ENCODE measurements around the gene GBGT1. TPM values are rescaled to one million over a fixed set of nuclear protein-coding genes. Genes with fewer than 3 reads are reported as not detected.

GBGT1 gene
- total and polyA plus RNA-seq, 9 of the 15 experiments (the other 6 are each of a cell fraction or from before 2014, with no cell fraction given), result 0.55 to 25.8 (median 13.7) TPM

GRCh38 chr9:133163504-133164172, at the start of gene GBGT1 (continued):
- peak; percentile 39; the same call in 1 of the 2 replicates for TF ChIP-seq RB1 (IDR thresholded peaks at IDR 0.05; ENCODE audit: low read depth)
- no peak for TF ChIP-seq ZNF175 (CRISPR knock-in tag; IDR thresholded peaks at IDR 0.05; ENCODE audit: low read depth)
- TF ChIP-seq ZNF197 (CRISPR knock-in tag; IDR thresholded peaks at IDR 0.05; ENCODE audit: low read depth), result no peak
- TF ChIP-seq ZBTB17 (CRISPR knock-in tag; IDR thresholded peaks at IDR 0.05), result no peak
- TF ChIP-seq ZNF146 (CRISPR knock-in tag; IDR thresholded peaks at IDR 0.05; ENCODE audit: unreplicated experiment), result no peak
- no peak for TF ChIP-seq RREB1 (CRISPR knock-in tag; IDR thresholded peaks at IDR 0.05)
- TF ChIP-seq NCOA6 (IDR thresholded peaks at IDR 0.05), result no peak
- no peak for TF ChIP-seq SMARCE1 (IDR thresholded peaks at IDR 0.05)
- TF ChIP-seq CSDE1 (IDR thresholded peaks at IDR 0.05), result no peak
- TF ChIP-seq ZNF347 (CRISPR knock-in tag; IDR thresholded peaks at IDR 0.05; ENCODE audit: low read depth), result no peak
- TF ChIP-seq CBX3 (IDR thresholded peaks at IDR 0.05; ENCODE audit: borderline replicate concordance in 1 of 2, low read length in 2 of 2), result no peak
- TF ChIP-seq PURB (CRISPR knock-in tag; IDR thresholded peaks at IDR 0.05; ENCODE audit: low read depth), result no peak
- TF ChIP-seq PKNOX1 (IDR thresholded peaks at IDR 0.05), result peak; percentile 52
- peak; percentile 63 for TF ChIP-seq PHF20 (IDR thresholded peaks at IDR 0.05; ENCODE audit: partially characterized antibody)
- TF ChIP-seq ESRRA (IDR thresholded peaks at IDR 0.05; ENCODE audit: borderline replicate concordance, low read depth), result 0 out of 2 replicates have a peak, but pooled peaks have one; percentile 15
- no peak for TF ChIP-seq ZBTB2 (IDR thresholded peaks at IDR 0.05)
- no peak for TF ChIP-seq ARID1B (IDR thresholded peaks at IDR 0.05)
- TF ChIP-seq HMG20A (CRISPR knock-in tag; conservative IDR thresholded peaks at IDR 0.05), result no peak
- no peak for TF ChIP-seq FOXJ2 (tag; IDR thresholded peaks at IDR 0.05)
- no peak for TF ChIP-seq ZBTB43 (CRISPR knock-in tag; IDR thresholded peaks at IDR 0.05)

All from K562 (cell line).